NAMALWA (cell line): ENCODE data around the gene NAALADL2.
"Not testable (repeated sequence)": the region's sequence is repeated elsewhere in the genome, so short reads cannot be mapped to it uniquely, and the experiment has no call there.

Experiments used
- DNase-seq: peaks from one replicate; pipeline ENCODE4 v3.0.0-alpha.2; 2015; ENCODE audit warnings: low spot score

Gene NAALADL2

GRCh38 chr3:175266478-175266877 lies 407.3 kb downstream of the NAALADL2 start:
- no peak for DNase-seq

- no peak for DNase-seq
Measured at GRCh38 chr3:175267121-175267531, 408.0 kb downstream of the NAALADL2 start.

- DNase-seq = no peak
Measured at GRCh38 chr3:175267561-175267960, 408.4 kb downstream of the NAALADL2 start.

DNA sequence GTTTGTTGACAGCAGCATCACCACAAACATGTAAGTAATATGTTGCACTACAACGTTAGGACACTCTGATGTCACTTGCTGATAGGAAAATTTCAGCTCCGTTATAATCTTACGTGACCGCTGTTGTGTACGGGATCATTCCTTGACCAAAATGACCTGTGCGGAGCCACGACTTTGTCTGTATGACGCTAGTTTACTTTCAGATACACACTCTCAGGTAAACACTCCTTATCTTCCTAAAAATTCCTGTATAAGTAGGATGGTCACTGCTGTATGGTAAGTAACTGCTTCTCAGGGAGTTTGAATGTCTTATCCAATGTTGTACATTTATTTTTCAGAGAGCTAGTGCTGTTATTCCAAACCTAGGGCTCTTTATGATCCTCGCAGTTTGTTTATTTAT lies 410.3 kb downstream of the NAALADL2 start:
- DNase-seq = no peak

- peak; percentile 34 for DNase-seq
Measured at GRCh38 chr3:175270198-175270837, 411.2 kb downstream of the NAALADL2 start.

DNA sequence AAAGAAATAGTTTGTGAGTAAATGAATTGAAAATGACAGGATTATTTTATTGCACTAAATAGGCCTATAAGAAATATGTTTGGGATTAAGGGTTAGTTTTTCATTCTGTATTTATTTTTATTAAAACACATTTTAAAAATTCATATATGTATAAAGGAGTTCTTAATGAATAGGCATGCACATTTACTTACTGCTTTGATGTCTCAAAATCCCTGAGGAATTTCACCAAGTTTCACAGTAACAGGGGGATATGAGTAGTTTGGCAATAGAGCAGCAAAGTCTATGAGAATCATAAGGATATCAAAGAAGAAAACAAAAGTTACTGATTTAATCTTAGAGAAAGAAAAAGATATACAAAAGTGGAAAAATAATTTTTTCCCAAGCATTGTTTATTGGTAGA lies 411.7 kb downstream of the NAALADL2 start:
- no peak for DNase-seq

DNA sequence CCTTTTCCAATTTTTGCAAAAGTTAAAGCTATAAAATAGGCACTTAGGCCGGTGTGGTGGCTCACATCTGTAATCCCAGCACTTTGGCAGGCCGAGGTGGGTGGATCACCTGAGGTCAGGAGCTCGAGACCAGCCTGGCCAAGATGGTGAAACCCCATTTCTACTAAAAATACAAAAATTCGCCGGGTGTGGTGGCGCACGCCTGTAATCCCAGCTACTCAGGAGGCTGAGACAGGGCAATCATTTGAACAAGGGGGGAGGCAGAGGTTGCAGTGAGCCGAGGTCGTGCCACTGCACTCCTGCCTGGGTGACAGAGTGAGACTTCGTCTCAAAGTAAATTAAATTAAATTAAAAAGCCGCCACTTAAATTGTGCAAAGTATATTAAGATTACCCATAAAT lies 412.3 kb downstream of the NAALADL2 start:
- not testable (repeated sequence) for DNase-seq

DNA sequence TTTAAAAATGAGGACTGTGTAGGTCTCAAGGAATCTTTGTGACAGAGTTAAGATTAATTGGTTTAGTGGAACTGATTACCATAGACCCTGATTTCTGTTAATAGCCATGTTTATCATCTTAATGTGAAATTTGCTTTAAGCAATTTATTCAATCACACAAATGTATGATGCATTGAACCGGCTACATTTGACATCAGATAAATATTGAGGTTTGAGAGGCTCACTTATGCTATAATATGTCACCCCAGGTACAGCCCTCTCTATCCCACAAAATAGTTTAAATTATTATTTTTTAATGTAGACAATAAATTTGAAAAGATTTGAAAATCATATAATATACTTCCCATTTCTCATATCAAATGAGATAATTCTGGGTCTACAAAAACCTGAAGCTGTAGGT lies 413.3 kb downstream of the NAALADL2 start:
- DNase-seq = no peak

DNA sequence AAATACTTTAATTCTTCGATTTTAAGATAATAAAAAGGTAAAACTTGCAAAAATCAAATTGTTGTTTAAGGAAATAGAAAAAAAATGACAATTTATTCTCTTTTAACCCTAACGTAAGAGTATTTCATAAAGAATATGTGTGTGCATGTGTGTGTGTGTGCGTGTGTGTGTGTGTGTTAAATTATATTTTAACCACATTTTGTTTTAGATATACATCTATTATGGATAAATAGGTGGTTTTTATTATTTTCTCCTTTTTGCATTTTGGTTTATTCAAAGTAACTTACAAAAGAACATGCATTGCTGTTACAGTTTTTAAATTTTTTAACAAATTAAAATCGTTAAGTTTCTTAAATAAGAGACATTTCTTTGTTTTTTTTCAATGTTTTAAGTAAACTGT lies 414.4 kb downstream of the NAALADL2 start:
- no peak for DNase-seq

GRCh38 chr3:175274056-175274455 lies 414.9 kb downstream of the NAALADL2 start:
- DNase-seq = peak; percentile 97

GRCh38 chr3:175274474-175275218 lies 415.5 kb downstream of the NAALADL2 start:
- peak; percentile 88 for DNase-seq

DNA sequence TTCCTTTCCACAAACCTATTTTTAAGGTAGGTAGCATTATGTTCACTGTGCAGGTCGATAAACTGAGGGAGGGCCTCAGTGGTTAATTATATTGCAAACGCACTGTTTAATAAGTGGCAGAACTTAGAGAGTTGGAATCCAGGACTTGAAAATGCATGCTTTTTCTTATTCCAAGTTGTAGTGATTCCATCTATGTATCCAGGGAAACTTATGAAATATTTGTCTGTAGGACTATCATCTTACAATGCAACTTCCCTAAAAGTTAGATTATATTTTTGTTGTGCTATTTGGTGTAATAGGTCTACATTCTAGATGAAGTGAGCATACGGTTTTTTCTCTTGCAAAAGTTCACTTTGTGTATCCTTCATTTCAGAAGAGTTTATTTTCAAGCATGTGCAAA lies 419.5 kb downstream of the NAALADL2 start:
- no peak for DNase-seq

GRCh38 chr3:175279457-175279856 lies 420.3 kb downstream of the NAALADL2 start:
- no peak for DNase-seq

GRCh38 chr3:175279911-175280310 lies 420.8 kb downstream of the NAALADL2 start:
- no peak for DNase-seq

- DNase-seq = peak; percentile 75
Measured at GRCh38 chr3:175287361-175287963, 428.3 kb downstream of the NAALADL2 start.

DNA sequence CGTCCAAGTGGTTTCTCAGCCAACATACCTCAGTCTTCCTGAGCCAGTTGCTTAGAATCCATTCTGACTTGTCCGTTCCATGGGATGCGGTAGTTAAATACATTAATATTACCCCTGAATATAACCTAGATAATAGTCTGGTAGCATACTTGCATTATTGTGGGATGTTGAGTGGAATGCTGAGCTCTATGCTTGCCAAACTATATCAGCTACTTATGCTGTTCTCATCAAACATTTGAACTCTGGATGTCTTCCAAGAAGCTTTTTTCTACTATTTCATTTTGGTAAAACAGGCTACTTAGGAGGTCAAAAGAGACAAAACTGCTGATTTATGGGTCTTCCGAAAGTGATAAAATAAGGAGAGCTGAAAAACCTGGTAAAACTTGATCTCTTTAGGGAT lies 429.5 kb downstream of the NAALADL2 start:
- DNase-seq = no peak

GRCh38 chr3:175294793-175295192 lies 435.7 kb downstream of the NAALADL2 start:
- DNase-seq = no peak

DNA sequence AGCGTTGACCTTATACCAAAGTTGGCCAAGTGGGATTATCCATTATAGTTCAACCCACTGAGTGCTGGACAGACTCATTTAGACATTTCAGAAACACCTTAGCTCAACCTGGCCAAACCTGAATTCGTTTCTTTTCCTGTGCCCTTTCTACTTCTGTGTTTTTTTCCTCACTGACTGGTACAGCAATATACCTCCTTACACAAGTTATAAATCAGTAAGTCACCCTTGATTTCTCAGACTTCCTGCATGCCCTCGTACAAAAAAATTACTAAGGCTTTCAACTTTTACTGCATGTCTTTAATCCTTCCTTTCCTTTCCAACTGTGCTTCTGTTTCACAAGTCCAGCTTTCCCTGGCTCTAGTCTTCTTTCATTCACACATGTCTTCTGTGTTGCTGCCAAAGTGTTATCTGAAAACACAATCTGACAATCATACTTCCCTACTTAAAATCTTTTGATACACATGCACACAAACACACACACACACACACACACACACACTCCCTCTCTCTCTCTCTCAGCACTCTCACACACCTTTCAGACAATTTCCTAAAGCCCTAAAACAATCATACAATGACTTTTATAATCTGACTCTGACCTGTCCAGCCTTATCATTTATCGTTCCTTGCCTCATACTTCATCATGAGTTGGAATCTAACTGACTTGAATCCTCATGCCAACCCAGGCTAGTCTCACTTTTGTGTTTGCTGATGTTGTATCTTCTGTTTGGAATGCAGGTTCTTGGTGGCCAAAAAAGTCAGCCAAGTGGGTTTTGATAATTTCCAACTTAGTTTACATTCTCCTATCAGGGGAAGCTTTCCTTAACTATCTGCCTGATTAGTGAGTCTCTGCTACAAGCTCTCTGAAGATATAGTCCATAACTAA lies 436.4 kb downstream of the NAALADL2 start:
- no peak for DNase-seq

GRCh38 chr3:175297216-175297615 lies 438.1 kb downstream of the NAALADL2 start:
- no peak for DNase-seq

DNA sequence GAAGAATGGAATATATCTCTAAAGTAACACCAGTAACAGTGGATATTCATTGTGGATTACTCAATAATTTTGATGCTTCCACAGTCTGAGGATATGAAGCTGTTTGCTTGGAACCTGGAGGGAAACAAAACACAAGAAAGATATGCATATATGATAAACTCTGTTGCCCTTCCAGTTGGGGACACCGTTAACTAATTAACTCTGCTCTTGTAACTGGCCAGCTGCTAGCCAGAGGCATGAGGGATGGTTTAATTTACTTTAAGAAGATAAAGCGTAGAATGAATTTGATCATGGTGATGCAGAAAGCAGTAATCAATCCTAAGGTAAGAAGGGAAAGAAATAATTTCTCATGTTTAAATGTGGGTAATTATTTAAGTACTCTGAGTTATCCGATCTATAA lies 442.6 kb downstream of the NAALADL2 start:
- DNase-seq = no peak

GRCh38 chr3:175304404-175304803 lies 445.3 kb downstream of the NAALADL2 start:
- no peak for DNase-seq

DNA sequence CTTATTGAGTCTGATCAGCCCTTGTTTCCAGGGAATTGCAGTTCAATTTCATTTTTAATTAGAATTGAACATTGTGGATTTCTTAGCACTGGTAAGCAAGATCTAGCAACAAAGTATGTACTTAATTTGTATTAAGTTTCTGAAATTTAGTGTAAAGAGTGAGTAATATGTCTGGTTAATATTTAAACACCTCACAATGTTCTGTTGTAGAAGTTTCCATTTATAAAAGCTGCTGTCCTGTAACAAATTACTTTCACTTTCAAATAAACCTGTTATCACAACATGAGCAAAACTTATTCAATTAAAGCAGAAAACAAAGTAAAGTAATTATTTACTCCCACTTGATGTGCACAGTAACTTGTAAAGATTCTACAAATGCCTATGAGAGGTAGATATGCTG lies 448.5 kb downstream of the NAALADL2 start:
- peak; percentile 13 for DNase-seq
